Measurements from ENCODE around the gene SPN. TPM values are rescaled to one million over a fixed set of nuclear protein-coding genes. Genes with fewer than 3 reads are reported as not detected.
"Not testable (repeated sequence)": the region's sequence is repeated elsewhere in the genome, so short reads cannot be mapped to it uniquely, and the experiment has no call there.

Gene SPN
- total RNA-seq, 2 experiments from 2014 or later = 110 to 119 TPM

DNA sequence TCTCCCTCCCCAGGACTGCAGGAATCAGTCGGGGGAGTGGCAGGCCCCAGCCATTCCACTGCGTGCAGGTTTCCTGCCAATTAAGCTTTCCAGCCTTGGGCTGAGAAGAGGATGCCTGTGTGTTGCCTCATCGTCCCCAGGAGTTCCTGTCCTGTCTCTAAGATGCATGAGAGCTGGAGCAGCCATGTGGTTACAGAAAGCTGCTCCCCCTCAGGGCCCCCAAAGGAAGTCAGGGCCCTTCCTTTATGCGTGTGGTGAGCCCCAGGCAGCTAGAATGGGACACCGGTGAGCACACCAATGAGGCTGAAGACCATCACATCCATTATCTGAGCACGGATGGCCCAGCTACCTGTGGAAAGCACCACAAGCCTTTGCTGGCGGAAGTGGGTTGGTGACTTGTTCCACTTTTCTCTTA is 35.4 kb upstream of the SPN start:
- peaks cover 21% of the 10 kb centered on the region for H3K4me1 Mint-ChIP-seq (ENCODE audit: low read depth)
- POLR2A ChIA-PET; H3K4me3 Mint-ChIP-seq; intact Hi-C loops (cut with micrococcal nuclease); H3K36me3 Mint-ChIP-seq (ENCODE audit: low read depth); H3K9me3 Mint-ChIP-seq; H3K27me3 Mint-ChIP-seq; CTCF ChIA-PET: not testable (repeated sequence)
- peak overlapping the region; percentile 84 for H3K27ac Mint-ChIP-seq
- ATAC-seq (peak; percentile 38), DNase-seq (peak; percentile 54)

DNA sequence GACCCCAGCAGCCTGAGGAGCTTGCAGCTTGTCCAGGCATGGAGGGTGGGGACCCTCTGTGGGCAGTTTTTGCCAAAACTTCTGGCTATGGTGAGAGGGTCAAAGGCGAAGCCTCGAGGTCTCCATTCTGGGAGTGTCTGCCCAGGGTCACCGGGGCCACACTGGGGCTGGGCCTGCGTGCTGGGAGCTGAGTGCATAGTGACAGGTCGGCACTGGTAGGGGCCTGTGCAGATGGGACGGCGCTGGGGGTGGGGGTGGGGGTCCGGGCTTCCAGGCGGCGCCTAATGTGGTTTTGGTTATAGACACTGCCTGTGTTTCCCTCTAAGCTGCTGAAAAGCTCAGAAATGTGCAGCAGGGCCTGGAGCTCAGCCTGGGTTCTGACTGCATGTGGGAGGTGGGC is 34.3 kb upstream of the SPN start:
- H3K4me3 Mint-ChIP-seq; DNase-seq; CTCF ChIA-PET; H3K27ac Mint-ChIP-seq; POLR2A ChIA-PET; H3K27me3 Mint-ChIP-seq; intact Hi-C loops (cut with micrococcal nuclease); ATAC-seq; H3K9me3 Mint-ChIP-seq; H3K36me3 Mint-ChIP-seq (ENCODE audit: low read depth): not testable (repeated sequence)
- peaks cover 21% of the 10 kb centered on the region for H3K4me1 Mint-ChIP-seq (ENCODE audit: low read depth)

DNA sequence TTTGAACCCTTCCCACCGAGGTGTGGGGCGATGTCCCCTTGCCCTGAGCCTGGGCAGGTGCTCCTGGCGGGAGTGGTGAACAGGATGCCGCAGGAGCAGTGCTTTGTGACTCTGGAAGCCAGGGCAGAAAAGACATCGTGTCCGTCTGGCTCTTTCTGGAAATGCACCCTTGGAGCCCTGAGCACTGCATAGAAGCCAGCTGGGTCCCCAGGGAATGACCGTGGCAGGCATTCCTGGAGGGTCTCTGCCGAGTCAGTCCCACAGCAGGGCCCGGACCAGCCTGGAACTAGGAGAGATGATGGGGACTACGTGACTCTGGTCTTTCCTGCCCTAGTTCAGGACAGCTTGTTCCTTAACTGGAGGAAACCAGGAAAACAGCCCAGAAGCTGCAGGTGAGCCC is 33.7 kb upstream of the SPN start:
- H3K4me1 Mint-ChIP-seq (ENCODE audit: low read depth) = peaks cover 21% of the 10 kb centered on the region
- intact Hi-C loops (cut with micrococcal nuclease); H3K9me3 Mint-ChIP-seq; H3K27me3 Mint-ChIP-seq; CTCF ChIA-PET; H3K36me3 Mint-ChIP-seq (ENCODE audit: low read depth); POLR2A ChIA-PET; H3K27ac Mint-ChIP-seq; H3K4me3 Mint-ChIP-seq; DNase-seq; ATAC-seq: not testable (repeated sequence)

DNA sequence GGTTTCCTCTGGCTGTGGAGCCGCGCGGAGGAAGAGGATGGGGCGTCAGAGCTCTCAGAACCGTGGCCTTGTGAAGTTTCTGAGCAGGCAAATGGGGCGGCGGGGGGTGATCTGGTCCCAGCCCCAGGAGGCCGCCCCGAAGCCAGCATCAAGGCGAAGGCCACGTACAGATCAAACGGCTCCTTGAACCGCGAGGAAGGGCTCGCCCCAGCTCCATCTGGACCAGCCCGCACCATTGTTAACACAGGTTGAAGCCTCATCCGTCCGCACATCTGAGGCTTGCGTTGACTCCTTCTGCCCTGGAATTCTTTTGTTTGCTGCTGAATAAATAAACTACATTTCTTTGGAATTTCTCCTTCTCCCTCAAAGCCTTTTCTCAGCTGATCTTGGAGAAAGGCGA is 31.4 kb upstream of the SPN start:
- H3K4me1 Mint-ChIP-seq (ENCODE audit: low read depth) = peaks cover 16% of the 10 kb centered on the region
- CTCF ChIA-PET; intact Hi-C loops (cut with micrococcal nuclease); DNase-seq; H3K27me3 Mint-ChIP-seq; POLR2A ChIA-PET; H3K27ac Mint-ChIP-seq; ATAC-seq; H3K36me3 Mint-ChIP-seq (ENCODE audit: low read depth); H3K4me3 Mint-ChIP-seq; H3K9me3 Mint-ChIP-seq: not testable (repeated sequence)

DNA sequence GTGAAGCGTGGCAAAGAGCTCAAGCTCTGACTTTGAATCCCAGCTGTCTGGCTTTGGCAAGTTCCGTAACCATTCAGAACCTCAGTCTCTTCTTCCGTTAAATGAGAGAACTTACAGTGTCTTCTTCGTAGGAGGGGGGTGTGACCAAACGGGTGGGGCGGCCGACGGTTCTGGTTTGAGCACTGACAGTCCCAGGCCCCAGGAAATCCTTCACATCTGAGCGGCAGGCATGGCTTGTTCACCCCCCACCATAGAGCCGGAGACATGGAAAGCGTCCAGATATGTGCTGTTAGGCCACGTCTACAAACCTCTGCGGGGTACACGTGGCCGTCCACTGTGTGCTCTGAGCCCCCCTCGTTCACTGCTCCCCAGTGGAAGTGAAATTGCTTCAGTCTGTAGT is 27.1 kb upstream of the SPN start:
- CTCF ChIA-PET; POLR2A ChIA-PET; DNase-seq; H3K27ac Mint-ChIP-seq; H3K27me3 Mint-ChIP-seq; H3K4me1 Mint-ChIP-seq (ENCODE audit: low read depth); H3K9me3 Mint-ChIP-seq; H3K36me3 Mint-ChIP-seq (ENCODE audit: low read depth); intact Hi-C loops (cut with micrococcal nuclease); ATAC-seq; H3K4me3 Mint-ChIP-seq: not testable (repeated sequence)

DNA sequence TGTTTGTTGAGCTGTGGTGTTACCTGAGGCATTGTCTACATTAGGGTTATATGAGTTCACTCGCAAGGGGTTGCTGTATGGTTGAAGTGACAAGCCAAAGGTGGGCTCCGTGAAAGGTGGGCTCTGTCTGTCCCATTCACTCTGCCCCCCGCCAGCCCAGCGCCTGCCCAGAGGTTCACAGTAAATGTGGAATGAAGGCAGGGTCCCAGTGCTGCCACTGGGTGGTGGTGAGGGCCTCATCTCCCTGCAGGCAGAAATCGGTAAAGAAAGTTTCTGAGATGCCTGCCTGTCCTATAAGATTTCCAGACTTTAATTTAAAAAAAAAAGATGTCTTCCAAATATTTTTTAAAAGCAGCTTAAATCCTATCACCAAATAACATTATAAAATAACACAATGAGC is 26.7 kb upstream of the SPN start:
- DNase-seq; POLR2A ChIA-PET; H3K27ac Mint-ChIP-seq; H3K27me3 Mint-ChIP-seq; H3K9me3 Mint-ChIP-seq; intact Hi-C loops (cut with micrococcal nuclease); CTCF ChIA-PET; H3K4me3 Mint-ChIP-seq; H3K36me3 Mint-ChIP-seq (ENCODE audit: low read depth): not testable (repeated sequence)
- ATAC-seq = peak; percentile 37
- peaks cover 11% of the 10 kb centered on the region for H3K4me1 Mint-ChIP-seq (ENCODE audit: low read depth)

DNA sequence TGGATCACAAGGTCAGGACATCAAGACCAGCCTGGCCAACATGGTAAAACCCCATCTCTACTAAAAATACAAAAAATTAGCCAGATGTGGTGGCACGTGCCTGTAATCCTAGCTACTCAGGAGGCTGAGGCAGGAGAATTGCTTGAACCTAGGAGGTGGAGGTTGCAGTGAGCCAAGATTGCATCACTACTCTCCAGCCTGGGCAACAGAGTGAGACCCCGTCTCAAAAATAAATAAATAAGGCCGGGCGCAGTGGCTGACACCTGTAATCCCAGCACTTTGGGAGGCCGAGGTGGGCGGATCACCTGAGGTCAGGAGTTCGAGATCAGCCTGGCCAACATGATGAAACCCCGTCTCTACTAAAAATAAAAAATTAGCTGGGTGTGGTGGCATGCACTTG is 24.3 kb upstream of the SPN start:
- ATAC-seq; H3K4me3 Mint-ChIP-seq; H3K9me3 Mint-ChIP-seq; intact Hi-C loops (cut with micrococcal nuclease); DNase-seq; H3K27me3 Mint-ChIP-seq; POLR2A ChIA-PET; CTCF ChIA-PET; H3K27ac Mint-ChIP-seq; H3K36me3 Mint-ChIP-seq (ENCODE audit: low read depth): not testable (repeated sequence)
- H3K4me1 Mint-ChIP-seq (ENCODE audit: low read depth) = peaks cover 19% of the 10 kb centered on the region

DNA sequence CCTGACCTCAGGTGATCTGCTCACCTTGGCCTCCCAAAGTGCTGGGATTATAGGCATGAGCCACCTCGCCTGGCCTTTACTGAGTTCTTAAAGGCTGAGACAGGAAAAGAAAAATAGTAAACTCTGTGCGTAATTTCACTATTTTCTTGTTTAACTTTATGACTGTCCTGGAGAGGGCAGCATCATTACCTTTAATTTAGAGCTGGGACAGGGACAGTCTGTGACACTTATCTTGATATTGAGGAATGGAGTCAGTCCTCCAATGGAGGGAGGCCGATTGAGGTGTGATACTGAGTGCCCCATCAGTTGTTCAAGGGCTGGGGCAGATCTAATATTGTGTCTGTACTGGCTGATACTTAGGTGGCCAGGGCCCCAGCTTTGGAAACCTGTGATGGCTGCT is 21.5 kb upstream of the SPN start:
- ChIA-PET CTCF (interaction anchor here (0.9 to 1.6 kb wide), 4 partner anchors 10 to 207 kb away, joined by 3 to 5 read pairs (median 4); partner anchors contain the start of genes KIF22 and SPN), POLR2A (no interaction called here)
- no peaks in the 10 kb centered on the region for H3K36me3 Mint-ChIP-seq (ENCODE audit: low read depth)
- H3K27ac Mint-ChIP-seq = peak overlapping the region; percentile 67
- TF ChIP-seq, protein P1, sequence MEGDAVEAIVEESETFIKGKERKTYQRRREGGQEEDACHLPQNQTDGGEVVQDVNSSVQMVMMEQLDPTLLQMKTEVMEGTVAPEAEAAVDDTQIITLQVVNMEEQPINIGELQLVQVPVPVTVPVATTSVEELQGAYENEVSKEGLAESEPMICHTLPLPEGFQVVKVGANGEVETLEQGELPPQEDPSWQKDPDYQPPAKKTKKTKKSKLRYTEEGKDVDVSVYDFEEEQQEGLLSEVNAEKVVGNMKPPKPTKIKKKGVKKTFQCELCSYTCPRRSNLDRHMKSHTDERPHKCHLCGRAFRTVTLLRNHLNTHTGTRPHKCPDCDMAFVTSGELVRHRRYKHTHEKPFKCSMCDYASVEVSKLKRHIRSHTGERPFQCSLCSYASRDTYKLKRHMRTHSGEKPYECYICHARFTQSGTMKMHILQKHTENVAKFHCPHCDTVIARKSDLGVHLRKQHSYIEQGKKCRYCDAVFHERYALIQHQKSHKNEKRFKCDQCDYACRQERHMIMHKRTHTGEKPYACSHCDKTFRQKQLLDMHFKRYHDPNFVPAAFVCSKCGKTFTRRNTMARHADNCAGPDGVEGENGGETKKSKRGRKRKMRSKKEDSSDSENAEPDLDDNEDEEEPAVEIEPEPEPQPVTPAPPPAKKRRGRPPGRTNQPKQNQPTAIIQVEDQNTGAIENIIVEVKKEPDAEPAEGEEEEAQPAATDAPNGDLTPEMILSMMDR (IDR thresholded peaks at IDR 0.05) = peak; percentile 19
- ATAC-seq (peak; percentile 50), DNase-seq (peak; percentile 24)
- intact Hi-C loops (cut with micrococcal nuclease) = no loop called here
- no peaks in the 10 kb centered on the region for H3K27me3 Mint-ChIP-seq
- peaks cover 36% of the 10 kb centered on the region for H3K4me1 Mint-ChIP-seq (ENCODE audit: low read depth)
- no peaks in the 10 kb centered on the region for H3K9me3 Mint-ChIP-seq
- H3K4me3 Mint-ChIP-seq = peak overlapping the region; percentile 12

All from activated CD8-positive, alpha-beta T cell treated with anti-CD3 and anti-CD28 coated beads for 36 hours (primary cell).